Activated CD4-positive, CD25-positive, alpha-beta regulatory T cell treated with anti-CD3 and anti-CD28 coated beads, Interleukin-2, amount 50 U/mL, for 16 hours (primary cell): ENCODE results near the gene SBNO2.
"Not testable (repeated sequence)": the region's sequence is repeated elsewhere in the genome, so short reads cannot be mapped to it uniquely, and the experiment has no call there.

Source experiments
- DNase-seq: peaks from one replicate; pipeline ENCODE4 v3.0.0-alpha.2; 2020; ENCODE audit warnings: low read depth, low spot score

SBNO2 gene

GRCh38 chr19:1206150-1206863 is 32.2 kb upstream of the SBNO2 start:
- DNase-seq = no peak

GRCh38 chr19:1205114-1206099 is 31.3 kb upstream of the SBNO2 start, which contains the start of gene STK11:
STK11 (plus strand) TSS chr19:1205778; CDS start chr19:1206914, 1,136 bp downstream.
- DNase-seq = peak; percentile 98

- not testable (repeated sequence) for DNase-seq
Observed at GRCh38 chr19:1200614-1201013, 26.5 kb upstream of the SBNO2 start.

- no peak for DNase-seq
Observed at GRCh38 chr19:1199531-1199930, 25.5 kb upstream of the SBNO2 start.

GRCh38 chr19:1189419-1189818 is 15.4 kb upstream of the SBNO2 start:
- no peak for DNase-seq

- DNase-seq = no peak
Observed at GRCh38 chr19:1183543-1184172, 9.6 kb upstream of the SBNO2 start.

- DNase-seq = no peak
Observed at GRCh38 chr19:1182727-1183126, 8.7 kb upstream of the SBNO2 start.

- no peak for DNase-seq
Observed at GRCh38 chr19:1182068-1182467, 8.0 kb upstream of the SBNO2 start.

GRCh38 chr19:1181606-1182005 is 7.5 kb upstream of the SBNO2 start:
- DNase-seq = no peak

- no peak for DNase-seq
Observed at GRCh38 chr19:1177322-1178114, 3.5 kb upstream of the SBNO2 start.

- no peak for DNase-seq
Observed at GRCh38 chr19:1173159-1173844, 766 bp downstream of the SBNO2 start.

GRCh38 chr19:1172353-1173158 is 1.5 kb downstream of the SBNO2 start:
- no peak for DNase-seq

- no peak for DNase-seq
Observed at GRCh38 chr19:1171755-1172352, 2.2 kb downstream of the SBNO2 start.

- DNase-seq = no peak
Observed at GRCh38 chr19:1170938-1171754, 2.9 kb downstream of the SBNO2 start.

- DNase-seq = no peak
Observed at GRCh38 chr19:1169921-1170885, 3.9 kb downstream of the SBNO2 start.

- DNase-seq = no peak
Observed at GRCh38 chr19:1169411-1169791, 4.7 kb downstream of the SBNO2 start.
